Inferior parietal cortex (tissue), 1 donor: ENCODE data around the gene ATP2B3.

Source experiments
- DNase-seq: peaks from one replicate; pipeline ENCODE4 v3.0.0-alpha.2; 2016; ENCODE audit errors: extremely low spot score

Gene ATP2B3

GRCh38 chrX:153507484-153508178 is 9.8 kb upstream of the ATP2B3 start:
- DNase-seq: peak; percentile 77

- DNase-seq: no peak
Observed at GRCh38 chrX:153509592-153509991, 7.8 kb upstream of the ATP2B3 start.

- no peak for DNase-seq
Observed at GRCh38 chrX:153510383-153510782, 7.1 kb upstream of the ATP2B3 start.

- no peak for DNase-seq
Observed at GRCh38 chrX:153511784-153512500, 5.5 kb upstream of the ATP2B3 start.

GRCh38 chrX:153512501-153512893 is 4.9 kb upstream of the ATP2B3 start:
- no peak for DNase-seq

- DNase-seq: no peak
Observed at GRCh38 chrX:153513265-153513664, 4.2 kb upstream of the ATP2B3 start.

GRCh38 chrX:153514259-153514658 is 3.2 kb upstream of the ATP2B3 start:
- DNase-seq: no peak

GRCh38 chrX:153515435-153515834 is 2.0 kb upstream of the ATP2B3 start:
- no peak for DNase-seq

GRCh38 chrX:153516073-153516472 is 1.4 kb upstream of the ATP2B3 start:
- DNase-seq: no peak

GRCh38 chrX:153517946-153518834 is 748 bp downstream of the ATP2B3 start:
- no peak for DNase-seq

- DNase-seq: no peak
Observed at GRCh38 chrX:153519569-153520286, 2.3 kb downstream of the ATP2B3 start.

GRCh38 chrX:153520287-153520917 is 3.0 kb downstream of the ATP2B3 start:
- DNase-seq: no peak

GRCh38 chrX:153521034-153521433 is 3.6 kb downstream of the ATP2B3 start:
- peak; percentile 5 for DNase-seq

GRCh38 chrX:153522259-153522658 is 4.8 kb downstream of the ATP2B3 start:
- DNase-seq: no peak

GRCh38 chrX:153523269-153523668 is 5.8 kb downstream of the ATP2B3 start:
- no peak for DNase-seq

GRCh38 chrX:153524234-153524633 is 6.8 kb downstream of the ATP2B3 start:
- DNase-seq: no peak

GRCh38 chrX:153525451-153525850 is 8.0 kb downstream of the ATP2B3 start:
- no peak for DNase-seq

GRCh38 chrX:153526042-153526441 is 8.6 kb downstream of the ATP2B3 start:
- DNase-seq: no peak

GRCh38 chrX:153526801-153527200 is 9.4 kb downstream of the ATP2B3 start:
- no peak for DNase-seq

- DNase-seq: no peak
Observed at GRCh38 chrX:153527208-153527607, 9.8 kb downstream of the ATP2B3 start.

GRCh38 chrX:153530411-153531129 is 13.1 kb downstream of the ATP2B3 start:
- DNase-seq: no peak
